CD4-positive, alpha-beta T cell treated with Interleukin-6 for 4 hours (primary cell): ENCODE measurements around the gene PXDN.
"Not testable (repeated sequence)": the region's sequence is repeated elsewhere in the genome, so short reads cannot be mapped to it uniquely, and the experiment has no call there.

Source experiments
- DNase-seq: peaks from one replicate; pipeline ENCODE4 v3.0.0-alpha.2; 2020; ENCODE audit warnings: mixed read lengths

PXDN gene

DNA sequence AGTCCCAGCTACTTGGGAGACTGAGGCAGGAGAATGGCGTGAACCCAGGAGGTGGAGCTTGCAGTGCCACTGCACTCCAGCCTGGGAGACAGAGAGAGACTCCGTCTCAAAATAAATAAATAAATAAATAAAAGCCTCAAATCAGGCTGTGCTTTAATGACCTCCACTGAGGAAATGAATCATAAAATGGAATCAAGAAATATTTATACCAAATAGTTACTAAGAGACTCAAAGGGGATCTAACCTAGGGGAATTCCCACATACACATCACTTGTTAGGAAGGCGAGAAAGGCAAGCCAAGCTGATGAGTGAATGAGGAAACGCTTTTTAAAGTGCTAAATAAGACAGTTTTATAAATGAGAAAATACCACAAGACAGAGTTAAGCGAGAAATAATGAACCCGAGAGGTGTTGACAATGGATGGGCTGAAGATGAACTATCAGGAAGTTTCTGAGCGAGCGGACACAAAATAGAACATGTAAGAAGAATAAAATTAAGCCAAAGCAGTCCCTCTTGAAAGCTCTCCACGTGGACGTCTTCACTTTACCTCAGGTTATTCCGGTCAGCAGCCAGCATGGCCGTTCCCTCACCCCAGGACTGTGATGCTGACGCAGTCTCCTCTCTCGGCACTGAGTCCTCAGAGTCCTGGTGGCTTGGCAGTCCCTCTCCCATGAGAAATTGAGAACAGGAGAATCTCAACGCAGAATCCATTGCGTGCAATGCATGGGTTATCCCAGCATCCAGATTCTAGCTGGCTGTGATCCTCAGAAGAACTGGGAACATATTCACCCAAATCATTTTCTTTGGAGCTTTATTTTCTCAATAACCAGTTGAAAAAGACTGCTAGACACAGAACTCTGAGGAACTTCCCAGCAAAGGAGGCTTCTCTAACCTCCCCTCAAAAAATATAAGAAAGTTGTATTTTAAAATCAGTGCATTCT, 22.3 kb downstream of the PXDN start:
- DNase-seq: no peak

DNA sequence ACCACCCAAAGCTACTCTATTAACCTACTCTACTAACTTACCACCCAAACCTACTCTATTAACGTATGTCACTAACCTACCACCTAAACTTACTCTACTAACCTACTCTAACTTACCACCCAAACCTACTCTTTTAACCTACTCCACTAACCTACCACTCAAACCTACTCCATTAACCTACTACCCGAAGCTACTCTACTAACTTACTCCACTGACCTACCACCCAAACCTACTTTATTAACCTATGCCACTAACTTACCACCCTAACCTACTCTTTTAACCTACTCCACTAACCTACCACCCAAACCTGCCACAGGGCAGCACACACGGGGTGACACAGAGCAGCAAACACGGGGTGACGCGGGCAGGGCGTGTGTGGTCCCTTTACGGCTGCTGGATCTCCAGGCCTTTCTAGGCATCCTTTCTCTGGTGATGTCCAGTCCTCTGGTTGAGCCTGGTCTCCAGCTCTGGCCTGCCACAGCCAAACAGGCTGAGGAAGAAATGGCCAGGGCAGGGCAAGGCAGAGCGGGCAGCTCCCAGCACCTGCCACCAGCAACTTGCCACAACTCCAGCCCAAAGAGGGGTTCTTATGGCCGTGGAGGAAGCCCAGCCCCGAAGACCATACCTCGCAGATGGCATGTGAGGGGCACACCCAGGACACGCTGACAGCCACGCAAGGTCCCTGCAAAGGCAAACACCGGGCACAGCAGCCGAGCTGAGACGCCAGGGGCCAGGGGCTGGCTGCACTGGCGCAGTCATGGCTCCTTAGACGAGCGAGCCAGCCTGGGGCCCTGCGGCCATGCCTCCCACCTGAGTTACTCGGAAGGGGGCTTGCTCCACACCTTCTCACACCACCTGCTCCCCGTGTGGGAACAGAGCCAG, 25.7 kb downstream of the PXDN start:
- no peak for DNase-seq

DNA sequence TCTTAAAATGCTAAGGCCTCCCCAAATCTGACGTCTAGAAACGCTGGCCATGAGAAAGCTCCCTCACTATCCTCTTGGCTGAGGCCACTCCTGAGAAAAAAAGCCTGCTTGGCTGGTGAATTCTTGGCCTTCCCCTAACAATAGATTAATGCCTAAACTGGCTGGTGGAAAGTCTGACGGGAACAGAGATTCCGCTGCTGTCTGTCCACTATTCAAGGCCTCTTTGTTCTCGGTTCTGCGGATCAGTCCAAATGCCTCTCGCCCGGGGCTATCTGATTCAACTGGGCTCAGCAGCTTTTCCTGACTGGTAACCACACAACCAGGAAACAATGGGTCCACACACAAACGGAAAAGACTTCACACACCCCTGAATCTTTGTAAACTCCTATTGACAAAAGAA, 27.2 kb downstream of the PXDN start:
- no peak for DNase-seq

DNA sequence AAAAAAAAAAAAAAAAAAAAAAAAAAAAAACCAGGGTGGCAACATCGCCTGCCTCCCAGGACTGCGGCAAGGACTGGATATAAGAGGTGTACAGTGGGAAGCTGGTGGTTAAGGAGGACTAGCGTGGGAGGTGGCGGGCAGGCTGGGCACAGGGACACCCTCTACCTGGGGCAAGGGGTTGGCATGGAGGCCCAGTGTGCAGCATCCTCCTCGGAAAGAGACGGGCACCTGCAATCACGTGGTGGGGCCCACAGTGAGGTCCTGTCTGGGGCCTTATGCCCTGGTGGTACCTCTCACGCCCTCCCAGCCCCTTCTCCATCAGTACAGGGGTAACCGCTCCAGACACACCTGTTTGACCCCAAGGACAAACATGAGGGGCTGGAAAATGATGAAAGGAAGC, 27.9 kb downstream of the PXDN start:
- no peak for DNase-seq

DNA sequence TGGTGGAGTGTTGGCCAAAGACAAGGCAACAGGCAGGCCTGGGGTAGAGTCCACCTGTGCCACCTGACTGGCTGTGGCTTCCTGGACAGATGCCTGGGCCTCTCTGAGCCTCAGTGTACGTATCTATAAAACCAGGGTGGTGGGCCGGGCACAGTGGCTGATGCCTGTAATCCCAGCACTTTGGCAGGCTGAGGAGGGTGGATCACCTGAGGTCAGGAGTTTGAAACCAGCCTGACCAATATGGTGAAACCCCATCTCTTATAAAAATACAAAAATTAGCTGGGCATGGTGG, 28.4 kb downstream of the PXDN start:
- DNase-seq: not testable (repeated sequence)

DNA sequence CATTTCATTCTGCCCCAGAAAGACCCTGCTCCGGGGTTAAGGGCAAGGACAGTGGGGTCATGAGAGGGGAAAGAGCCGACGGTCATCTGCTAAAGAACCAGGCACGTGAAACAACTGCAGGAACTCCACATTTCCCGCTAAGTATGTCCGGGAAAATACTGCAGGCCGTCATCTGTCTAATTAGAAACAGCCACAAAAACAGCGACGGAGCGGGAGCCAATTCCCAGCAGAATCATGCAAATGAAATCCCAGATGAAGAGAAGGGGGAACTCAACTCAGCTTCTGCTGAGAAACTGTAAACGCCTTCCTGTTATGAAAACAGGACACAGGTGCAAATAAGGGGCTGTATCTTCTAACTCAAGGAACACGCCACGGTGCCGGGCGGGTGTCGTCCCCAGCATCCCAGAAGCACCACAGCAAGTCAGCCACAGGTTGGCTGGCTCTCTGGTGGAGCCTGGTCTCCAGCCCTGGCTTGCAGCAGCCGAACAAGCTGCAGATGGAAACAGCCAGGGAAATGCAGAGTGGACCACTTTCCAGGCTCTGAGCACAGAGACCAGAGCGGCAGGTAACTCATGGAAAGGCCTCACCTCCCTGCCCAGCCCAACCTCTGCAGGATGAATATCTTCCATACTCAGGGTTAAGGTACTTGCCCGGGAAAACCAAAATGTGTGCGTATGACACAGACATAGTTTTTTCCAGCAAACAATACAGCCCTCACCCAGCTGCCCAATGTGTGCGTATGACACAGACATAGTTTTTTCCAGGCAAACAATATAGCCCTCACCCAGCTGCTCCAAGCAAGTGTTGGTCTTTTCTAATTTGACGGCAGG, 28.9 kb downstream of the PXDN start:
- DNase-seq: no peak

DNA sequence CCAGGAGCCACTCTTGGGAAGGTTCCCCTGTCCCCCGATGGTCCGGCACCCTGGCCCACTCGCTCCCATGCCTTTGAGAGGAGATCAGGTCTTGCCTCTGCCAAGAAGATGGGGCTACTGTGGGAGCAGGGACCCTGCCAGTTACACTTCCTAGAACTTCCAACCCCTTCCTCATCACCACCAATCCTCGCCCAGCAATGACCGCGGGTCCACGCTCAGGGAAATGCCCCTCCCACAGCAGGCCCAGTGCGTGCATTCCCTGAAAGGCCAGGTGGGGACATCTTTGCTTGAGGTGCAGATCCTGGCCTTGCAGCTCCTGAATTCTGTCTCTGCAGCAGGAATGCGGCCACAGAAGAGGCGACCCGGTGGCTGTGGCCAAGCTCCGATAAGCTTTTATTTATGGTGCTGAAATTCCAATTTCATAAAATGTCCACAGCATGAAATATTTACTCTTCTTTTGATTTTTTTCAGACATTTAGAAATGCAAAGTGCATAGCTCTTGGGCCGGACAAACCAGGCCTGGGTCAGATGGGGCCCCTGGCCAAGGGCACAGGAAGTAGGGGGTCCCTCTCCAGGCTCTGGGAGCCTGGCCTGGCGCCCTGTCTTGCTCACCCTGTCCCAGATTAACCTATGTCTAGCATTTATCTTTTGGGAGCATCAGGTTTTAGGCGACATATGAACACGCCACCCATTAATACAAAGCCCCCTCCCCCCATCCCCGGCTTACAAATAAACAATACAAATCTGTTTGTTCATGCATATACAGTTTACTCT, 29.8 kb downstream of the PXDN start:
- DNase-seq: no peak

DNA sequence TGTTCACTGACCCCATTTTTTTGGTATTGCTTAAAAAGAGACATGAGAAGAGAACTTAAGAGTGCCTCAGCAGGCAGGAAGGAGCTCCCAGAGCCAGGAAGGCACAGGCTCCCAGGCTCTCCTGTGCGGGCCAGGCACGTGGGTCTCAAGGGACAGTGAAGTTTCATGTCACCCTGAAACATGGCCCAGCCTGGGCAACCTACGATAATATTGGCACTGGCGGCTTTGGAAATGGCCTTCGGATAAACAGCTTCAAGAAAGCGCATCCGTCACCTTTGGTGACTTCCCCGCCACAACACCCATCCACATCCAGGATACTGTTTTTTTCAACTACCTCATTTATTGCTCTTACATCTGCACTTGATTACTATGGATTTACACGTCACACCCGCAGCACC, 30.5 kb downstream of the PXDN start:
- no peak for DNase-seq

DNA sequence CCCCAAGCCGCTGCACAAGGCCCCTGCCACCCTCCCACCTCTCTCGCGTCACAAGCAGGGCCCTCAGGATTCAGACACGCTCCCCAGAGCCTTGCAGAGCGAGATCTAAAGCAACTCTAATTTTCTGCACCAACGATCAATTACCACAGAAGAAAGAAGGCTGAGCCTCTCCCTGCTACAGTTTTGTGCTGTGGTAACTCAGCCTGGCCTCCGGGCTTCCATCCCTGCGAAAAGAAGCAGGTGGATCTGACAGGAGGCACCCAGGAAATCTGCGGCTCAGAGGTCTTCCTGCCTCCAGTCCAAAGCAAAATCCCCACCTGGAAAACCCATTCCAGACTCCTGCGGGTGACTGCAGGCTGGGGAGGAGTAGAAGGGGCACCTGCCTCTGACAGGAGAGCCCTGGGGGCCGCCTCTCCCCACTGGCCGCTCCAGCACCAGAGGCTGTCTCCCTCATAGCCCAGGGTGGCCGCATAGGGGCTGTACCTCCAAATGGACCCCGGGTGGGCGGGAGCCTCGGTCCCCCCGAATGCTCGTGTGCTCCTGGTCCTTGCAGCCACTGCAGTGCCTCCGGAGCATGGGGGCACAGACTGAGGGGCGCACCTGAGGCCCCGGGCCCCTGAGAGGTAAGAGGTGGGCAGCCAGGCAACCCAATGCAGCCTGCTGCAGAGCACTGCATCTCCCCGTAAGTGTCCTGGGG, 31.0 kb downstream of the PXDN start:
- DNase-seq: no peak

DNA sequence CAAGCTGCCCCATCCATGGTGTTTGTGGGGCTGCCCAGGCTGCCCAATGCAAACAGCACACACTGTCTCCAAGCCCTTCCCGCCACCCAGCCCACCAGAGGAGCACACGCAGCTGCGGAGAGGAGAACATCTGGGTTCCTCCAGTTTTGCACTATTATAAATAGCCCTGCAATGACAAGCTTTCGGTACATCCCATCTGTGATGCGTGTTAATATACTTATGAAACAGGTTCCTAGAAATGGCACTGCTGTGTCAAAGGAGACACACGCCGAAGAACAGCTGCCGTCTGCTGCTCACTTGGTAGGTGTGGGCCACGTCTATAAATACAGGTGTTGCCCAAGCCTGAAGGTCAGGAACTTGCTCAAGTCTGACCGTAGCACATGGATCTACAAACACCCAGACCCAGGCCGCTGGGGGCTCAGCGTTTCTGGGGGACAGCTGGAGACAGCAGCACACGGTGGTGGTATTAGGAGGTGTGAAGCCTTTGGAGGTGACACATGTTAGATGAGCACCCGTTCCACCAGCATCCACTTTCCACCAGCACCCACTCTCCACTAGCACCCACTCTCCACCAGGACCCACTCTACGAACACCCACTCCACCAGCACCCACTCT, 34.3 kb downstream of the PXDN start:
- DNase-seq: no peak

DNA sequence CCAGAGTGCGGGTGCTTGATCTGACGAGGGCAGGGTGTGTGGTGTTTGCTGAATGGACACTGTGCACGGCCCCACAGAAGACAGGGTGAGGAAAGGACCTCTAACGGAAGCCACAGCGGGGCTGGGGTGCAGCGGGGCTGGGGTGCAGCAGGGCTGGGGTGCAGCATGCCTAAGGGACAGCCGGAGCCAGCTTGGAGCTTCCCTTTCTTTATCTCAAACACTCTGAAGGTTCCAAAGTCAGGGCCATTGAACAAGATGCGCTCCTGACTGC, 35.0 kb downstream of the PXDN start:
- no peak for DNase-seq

DNA sequence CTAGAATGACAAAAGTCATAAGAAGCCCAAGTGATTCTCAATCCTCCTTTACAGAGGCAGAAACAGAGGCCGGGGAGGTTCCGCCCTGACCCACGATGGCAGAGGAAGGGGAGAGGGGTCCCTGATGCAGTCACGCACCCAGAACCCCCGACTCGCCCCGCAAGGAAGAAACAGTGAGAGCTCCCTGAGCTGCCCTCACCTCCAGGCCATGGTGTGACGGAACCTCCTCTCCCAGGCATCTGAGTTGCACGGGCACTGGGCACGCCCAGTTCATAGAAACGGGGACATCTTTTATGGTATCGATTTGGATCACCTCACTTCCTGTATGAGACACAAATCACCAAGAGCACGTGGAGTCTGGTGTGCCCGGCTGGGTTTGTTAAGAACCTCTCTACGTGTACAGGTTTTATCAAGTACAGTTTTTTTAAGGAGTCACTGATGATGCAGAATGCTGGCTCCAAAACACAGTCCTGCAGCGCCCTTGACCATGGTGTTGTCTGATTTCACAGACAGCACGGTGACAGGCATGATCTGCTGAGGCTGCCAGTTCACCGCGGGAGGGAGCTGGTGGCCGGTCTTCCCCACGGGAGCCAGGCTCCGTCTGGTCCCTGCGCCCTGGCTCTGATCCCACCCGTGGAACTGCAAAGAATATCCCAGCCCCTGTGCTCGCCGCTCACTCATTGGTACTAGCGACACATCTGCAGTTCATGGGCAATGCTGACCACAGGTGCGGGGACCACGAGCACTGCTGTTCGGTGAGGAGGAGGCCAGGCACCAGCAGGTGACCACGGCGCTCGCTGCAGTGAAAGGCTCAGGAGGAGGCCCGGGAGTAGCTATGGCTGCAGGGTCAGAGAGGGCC, 35.6 kb downstream of the PXDN start:
- DNase-seq: no peak

DNA sequence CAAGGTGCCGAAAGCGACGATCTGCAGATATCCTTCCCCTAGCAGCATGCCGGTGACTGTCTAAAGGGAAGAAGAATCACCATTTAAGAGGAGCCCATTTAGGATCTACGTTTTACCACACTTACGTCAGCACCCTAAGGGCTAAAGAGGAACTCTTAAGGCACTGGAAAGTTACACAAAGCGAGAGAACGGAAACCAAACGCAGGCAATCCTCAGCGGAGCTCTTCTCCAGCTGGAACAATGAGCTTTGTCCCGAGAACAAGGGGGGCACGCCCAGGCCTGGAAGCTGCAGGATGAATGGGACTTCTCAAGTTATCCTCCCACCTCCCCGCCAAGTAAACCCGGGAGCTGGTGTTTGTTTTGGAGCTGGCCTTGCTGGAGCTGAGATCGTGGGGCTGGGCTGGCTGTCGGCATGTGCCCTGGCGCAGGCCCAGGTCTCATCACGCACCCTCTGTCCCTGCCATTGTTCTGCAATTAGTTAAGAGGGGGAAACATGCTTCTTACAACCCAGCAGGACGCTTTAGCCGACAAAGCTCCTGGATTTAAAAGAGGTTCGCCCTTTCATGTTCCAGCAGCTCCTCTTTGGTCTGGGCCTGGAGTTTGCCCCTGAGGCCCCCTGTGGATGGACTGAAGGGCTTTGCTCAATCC, 36.4 kb downstream of the PXDN start:
- no peak for DNase-seq

DNA sequence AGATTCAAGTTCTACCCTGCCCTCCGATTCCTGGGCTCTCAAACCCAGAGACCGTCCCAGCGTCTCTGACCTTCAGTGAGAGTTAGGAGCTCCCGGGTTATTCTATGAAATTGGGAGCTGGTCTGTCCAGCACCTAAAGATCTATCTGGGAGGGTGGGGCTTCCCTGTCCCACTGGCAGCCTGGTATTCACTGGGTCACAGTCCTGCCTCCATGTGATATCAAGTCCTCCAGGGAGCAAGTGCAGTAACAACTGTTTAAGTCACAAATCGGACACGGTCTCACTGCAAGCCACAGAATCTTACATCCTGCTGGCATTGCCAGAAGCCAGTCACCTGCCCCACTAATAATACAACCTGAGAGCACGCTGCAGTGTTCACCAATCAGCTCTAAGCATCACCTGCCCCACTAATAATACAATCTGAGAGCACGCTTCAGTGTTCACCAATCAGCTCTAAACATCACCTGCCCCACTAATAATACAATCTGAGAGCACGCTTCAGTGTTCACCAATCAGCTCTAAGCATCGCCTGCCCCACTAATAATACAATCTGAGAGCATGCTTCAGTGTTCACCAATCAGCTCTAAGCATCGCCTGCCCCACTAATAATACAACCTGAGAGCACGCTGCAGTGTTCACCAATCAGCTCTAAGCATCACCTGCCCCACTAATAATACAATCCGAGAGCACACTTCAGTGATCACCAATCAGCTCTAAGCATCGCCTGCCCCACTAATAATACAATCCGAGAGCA, 38.0 kb downstream of the PXDN start:
- not testable (repeated sequence) for DNase-seq

DNA sequence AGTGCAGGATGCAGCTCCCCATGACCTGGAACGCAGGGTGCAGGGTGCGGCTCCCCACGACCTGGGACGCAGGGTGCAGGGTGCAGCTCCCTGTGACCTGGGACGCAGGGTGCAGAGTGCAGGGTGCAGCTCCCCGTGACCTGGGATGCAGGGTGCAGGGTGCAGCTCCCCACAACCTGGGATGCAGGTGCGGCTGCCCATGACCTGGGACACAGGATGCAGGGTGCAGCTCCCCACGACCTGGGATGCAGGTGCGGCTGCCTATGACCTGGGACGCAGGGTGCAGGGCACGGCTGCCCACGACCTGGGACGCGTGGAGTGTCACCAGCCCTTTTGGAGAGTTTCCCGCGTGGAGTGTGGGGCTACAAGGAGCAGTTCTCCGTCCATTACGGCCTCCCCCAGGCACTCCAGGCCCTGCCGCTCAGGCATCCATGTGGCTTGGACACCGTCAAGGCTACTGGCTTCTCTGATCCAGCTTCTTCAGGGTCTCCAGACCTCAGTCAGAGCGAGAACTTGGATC, 38.7 kb downstream of the PXDN start:
- no peak for DNase-seq

DNA sequence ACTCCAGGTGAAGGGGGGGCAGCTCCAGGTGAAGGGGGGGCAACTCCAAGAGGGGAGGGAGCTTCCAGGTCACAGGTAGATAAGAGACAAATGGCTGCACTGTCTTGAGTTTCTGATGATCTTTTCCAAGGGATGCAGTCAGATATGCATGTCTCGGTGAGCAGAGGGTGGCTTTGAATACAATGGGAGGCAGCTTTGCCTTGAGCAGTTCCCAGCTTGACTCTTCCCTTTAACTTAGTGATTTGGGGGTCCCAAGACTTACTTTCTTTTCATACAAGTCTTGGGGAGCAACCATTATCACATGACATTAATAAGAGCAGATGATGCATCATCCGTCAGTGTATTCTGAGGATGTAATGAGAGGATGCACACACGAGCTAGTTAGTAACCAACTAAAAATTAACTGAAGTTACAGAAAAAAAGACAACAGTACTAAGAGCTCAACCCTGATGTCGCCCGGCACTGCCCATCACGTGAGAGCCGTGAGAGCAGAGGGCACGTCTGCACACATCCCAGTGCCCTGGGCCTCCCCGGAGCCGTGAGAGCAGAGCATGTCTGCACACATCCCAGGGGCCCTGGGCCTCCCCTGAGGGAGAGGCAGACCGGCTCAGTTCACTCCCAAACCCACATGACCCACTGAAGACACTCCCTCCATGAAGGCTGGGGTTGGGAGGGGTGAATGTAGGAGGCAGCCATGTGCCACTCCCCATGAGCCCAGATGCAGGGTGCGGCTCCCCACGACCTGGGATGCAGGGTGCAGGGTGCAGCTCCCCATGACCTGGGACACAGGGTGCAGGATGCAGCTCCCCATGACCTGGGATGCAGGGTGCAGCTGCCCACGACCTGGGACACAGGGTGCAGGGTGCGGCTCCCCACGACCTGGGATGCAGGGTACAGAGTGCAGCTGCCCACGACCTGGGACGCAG, 39.4 kb downstream of the PXDN start:
- no peak for DNase-seq

DNA sequence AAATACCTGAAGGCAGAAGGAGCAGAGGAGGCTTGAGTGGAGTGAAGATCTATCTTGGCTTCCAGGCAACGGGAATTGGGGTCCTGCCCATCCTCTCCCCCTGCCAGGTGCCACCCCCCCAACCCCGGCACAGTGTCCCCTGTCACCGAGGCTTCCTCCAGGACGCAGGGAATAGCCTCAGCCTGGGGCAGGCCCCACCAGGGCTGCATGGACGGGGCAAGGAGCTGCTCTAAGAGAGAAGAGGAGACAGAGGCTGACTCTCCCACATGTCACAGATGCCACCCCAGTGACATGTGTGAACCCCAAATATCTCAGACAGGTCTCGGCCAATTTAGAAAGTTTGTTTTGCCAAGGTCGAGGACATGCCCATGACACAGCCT, 42.1 kb downstream of the PXDN start:
- DNase-seq: no peak
